Small intestine (tissue), 7 donors: ENCODE results near the gene OTUD7B. TPM values are rescaled to one million over a fixed set of nuclear protein-coding genes. Genes with fewer than 3 reads are reported as not detected.

ENCODE experiments used
- DNase-seq, 2 donors: peaks; one replicate each; pipeline versions ENCODE4 v3.0.0 to v3.0.0-alpha.2; 2013
- FAIRE-seq: peaks from 2 replicates; lab custom pipeline; 2012; peaks lifted over from hg19 to GRCh38; lab: Jason Lieb, UNC
- H3K27ac ChIP-seq, 3 donors: one replicate each; pipeline ENCODE4 v1.5.1; 2013; ENCODE audit warnings: low read length in 2 of 3, mild to moderate bottlenecking in 2 of 3, control low read depth in 1 of 3, inconsistent platforms in 1 of 3, low read depth in 1 of 3, moderate library complexity in 1 of 3
- H3K27me3 ChIP-seq, 3 donors: one replicate each; pipeline ENCODE4 v1.6.1; 2013; ENCODE audit warnings: low read length in 3 of 3, inconsistent platforms in 1 of 3; ENCODE audit not compliant: control insufficient read depth in 3 of 3, insufficient read depth in 3 of 3
- H3K36me3 ChIP-seq, 3 donors: one replicate each; pipeline ENCODE4 v1.6.1; 2013; ENCODE audit warnings: low read length in 3 of 3, inconsistent platforms in 1 of 3, low read depth in 1 of 3, mild to moderate bottlenecking in 1 of 3, moderate library complexity in 1 of 3; ENCODE audit not compliant: control insufficient read depth in 3 of 3, insufficient read depth in 2 of 3
- H3K4me1 ChIP-seq, 3 donors: one replicate each; pipeline ENCODE4 v1.6.1; 2013; ENCODE audit warnings: low read length in 2 of 3, inconsistent platforms in 1 of 3, low read depth in 1 of 3, mild to moderate bottlenecking in 1 of 3, moderate library complexity in 1 of 3; ENCODE audit not compliant: control insufficient read depth in 3 of 3, insufficient read depth in 2 of 3
- H3K4me3 ChIP-seq, 3 donors: one replicate each; pipeline ENCODE4 v1.5.1; 2013; ENCODE audit warnings: low read length in 3 of 3, control low read depth in 1 of 3, inconsistent platforms in 1 of 3, low read depth in 1 of 3, mild to moderate bottlenecking in 1 of 3, moderate library complexity in 1 of 3
- H3K9me3 ChIP-seq, 2 donors: one replicate each; pipeline ENCODE4 v1.6.1; 2013; ENCODE audit warnings: low read depth in 1 of 2, low read length in 1 of 2; ENCODE audit not compliant: control insufficient read depth in 2 of 2, insufficient read depth in 1 of 2
- WGBS, 3 donors: extraction: QIAGEN DNeasy Blood & Tissue Kit; methylation state at CpG; one replicate each; pipeline ENCODE4 v1.1.7; 2013; 5-methylcytosine and 5-hydroxymethylcytosine counted together
- polyA plus RNA-seq, 4 donors: library from polyadenylated mRNA; stranded (reverse) in 3 of 4; unstranded in 1 of 4; fragments of 200-250 nt in 3 of 4; fragments of 120-200 nt in 1 of 4; gene quantifications; one replicate each; pipeline versions ENCODE4 v1.2.1 to v1.2.3, GENCODE V29; 2013
- donor health status: healthy with polysubstance abuse.
- donor health status: control.
- donor health status: control.
- donor health status: Bipolar disorder and iron deficiency.
- donor health status: healthy.

OTUD7B gene
- polyA plus RNA-seq, 4 donors: 5.1 to 16.8 (median 6.2) TPM

DNA sequence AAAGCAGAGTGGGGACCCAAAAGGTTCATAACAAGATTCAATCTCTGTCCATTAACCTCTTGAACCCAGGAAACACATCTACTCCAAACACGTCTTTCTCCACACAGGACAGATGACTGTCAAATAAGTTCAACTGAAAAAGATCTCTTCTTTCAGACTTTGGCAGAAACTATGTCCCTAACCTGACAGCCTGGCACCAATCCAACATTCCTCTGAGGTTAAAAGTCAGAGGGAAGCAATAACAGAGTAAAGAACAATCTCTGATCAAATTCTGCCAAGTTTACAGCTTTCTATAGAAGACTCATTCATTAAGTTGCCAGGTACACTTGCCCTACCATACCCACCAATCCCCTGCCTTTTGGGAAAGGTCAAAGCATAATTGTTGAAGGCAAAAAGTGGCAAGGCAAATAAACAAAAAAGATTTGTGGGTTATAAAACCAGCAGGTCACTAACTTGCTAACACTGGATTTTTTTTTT, 31.9 kb downstream of the OTUD7B start:
- Histone ChIP-seq H3K27ac (peak overlapping the region in 1 of 3 donors; percentile 0), H3K4me3 (no peak overlapping the region), H3K27me3 (no peaks in the 10 kb centered on the region), H3K9me3 (no peaks in the 10 kb centered on the region), H3K36me3 (peaks cover 6 to 31% (median 14%) of the 10 kb centered on the region in 3 donors), H3K4me1 (peaks cover 0 to 12% (median 7%) of the 10 kb centered on the region in 3 donors)
- FAIRE-seq (no peak), DNase-seq (peak; percentile 61 to 78)
- 19 to 48% (median 45%) methylated on average over 1 of the region's 1 CpG for WGBS, 3 donors

GRCh38 chr1:149977345-149977744, 33.2 kb downstream of the OTUD7B start:
- Histone ChIP-seq H3K9me3 (no peaks in the 10 kb centered on the region), H3K27me3 (no peaks in the 10 kb centered on the region), H3K36me3 (peaks cover 6 to 36% (median 18%) of the 10 kb centered on the region in 3 donors), H3K27ac (no peak overlapping the region), H3K4me3 (no peak overlapping the region), H3K4me1 (peaks cover 0 to 12% (median 5%) of the 10 kb centered on the region in 3 donors)
- DNase-seq: no peak
- no peak for FAIRE-seq
- 93 to 95% (median 94%) methylated on average over 3 of the region's 3 CpGs for WGBS, 3 donors

GRCh38 chr1:149972547-149972946, 38.0 kb downstream of the OTUD7B start:
- FAIRE-seq (no peak), DNase-seq (no peak)
- WGBS, 3 donors: 93 to 96% (median 95%) methylated on average over 2 of the region's 2 CpGs
- Histone ChIP-seq H3K9me3 (no peaks in the 10 kb centered on the region), H3K36me3 (peaks cover 10 to 56% (median 24%) of the 10 kb centered on the region in 3 donors), H3K27ac (no peak overlapping the region), H3K27me3 (no peaks in the 10 kb centered on the region), H3K4me3 (no peak overlapping the region), H3K4me1 (no peaks in the 10 kb centered on the region)

DNA sequence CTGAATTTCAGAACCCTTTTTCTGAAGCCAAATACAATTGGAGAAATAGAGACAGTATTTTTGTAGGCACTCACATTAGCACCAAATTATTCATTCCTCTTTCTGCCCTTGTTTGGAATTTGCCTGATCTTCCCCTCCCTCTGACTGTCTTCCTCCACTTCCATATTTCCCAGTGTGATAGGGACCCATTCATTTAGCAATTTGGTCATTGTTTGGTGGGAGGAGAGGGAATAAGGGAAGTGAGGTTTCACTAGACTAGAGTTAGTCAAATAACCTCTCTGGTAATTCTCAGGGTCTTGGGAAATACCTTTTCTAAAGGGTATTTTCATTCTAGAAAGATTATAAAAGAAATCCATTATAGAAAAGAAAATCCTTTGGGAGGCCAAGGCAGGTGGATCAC, 42.9 kb downstream of the OTUD7B start:
- Histone ChIP-seq H3K4me3 (no peak overlapping the region), H3K4me1 (no peaks in the 10 kb centered on the region), H3K27ac (no peak overlapping the region), H3K9me3 (no peaks in the 10 kb centered on the region), H3K36me3 (peaks cover 14 to 46% (median 15%) of the 10 kb centered on the region in 3 donors), H3K27me3 (no peaks in the 10 kb centered on the region)
- DNase-seq (no peak), FAIRE-seq (no peak)

- FAIRE-seq (no peak), DNase-seq (no peak)
- no peaks in the 10 kb centered on the region for H3K27me3 ChIP-seq
- 90 to 92% (median 92%) methylated on average over 3 of the region's 3 CpGs for WGBS, 3 donors
- no peaks in the 10 kb centered on the region for H3K9me3 ChIP-seq
- H3K4me3 ChIP-seq: no peak overlapping the region
- no peaks in the 10 kb centered on the region for H3K4me1 ChIP-seq
- H3K27ac ChIP-seq: no peak overlapping the region
- H3K36me3 ChIP-seq: peaks cover 13 to 46% (median 14%) of the 10 kb centered on the region in 3 donors
Measured at GRCh38 chr1:149967041-149967440, 43.5 kb downstream of the OTUD7B start.

DNA sequence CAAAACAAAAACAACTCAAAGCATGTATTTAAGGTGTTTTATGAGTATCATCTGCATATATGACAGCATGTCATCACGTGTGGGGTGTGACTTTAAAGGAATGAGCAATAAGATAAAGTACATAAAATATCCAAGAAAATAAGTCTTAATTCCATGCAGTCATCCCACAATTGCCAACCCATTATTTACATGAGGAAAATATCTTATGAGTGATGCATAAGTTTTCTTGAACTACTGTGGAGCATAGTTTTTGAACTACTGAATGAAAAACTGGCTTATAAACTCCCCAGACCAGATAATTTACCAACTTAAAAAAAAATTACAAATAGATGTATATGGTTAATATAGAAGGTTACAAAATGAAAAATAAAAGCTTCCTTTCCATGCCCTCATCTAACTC, 44.1 kb downstream of the OTUD7B start:
- Histone ChIP-seq H3K27ac (no peak overlapping the region), H3K4me1 (no peaks in the 10 kb centered on the region), H3K27me3 (no peaks in the 10 kb centered on the region), H3K4me3 (no peak overlapping the region), H3K36me3 (peaks cover 11 to 47% (median 13%) of the 10 kb centered on the region in 3 donors), H3K9me3 (no peaks in the 10 kb centered on the region)
- DNase-seq: no peak
- no peak for FAIRE-seq
- 50 to 82% (median 58%) methylated on average over 1 of the region's 1 CpG for whole genome bisulfite sequencing, 3 donors

GRCh38 chr1:149965440-149965839, 45.1 kb downstream of the OTUD7B start:
- no peaks in the 10 kb centered on the region for H3K27me3 ChIP-seq
- no peak for FAIRE-seq

GRCh38 chr1:149963358-149963757, 47.2 kb downstream of the OTUD7B start:
- no peak for DNase-seq
- Histone ChIP-seq H3K4me1 (no peaks in the 10 kb centered on the region), H3K4me3 (no peak overlapping the region), H3K36me3 (peaks cover 10 to 43% (median 20%) of the 10 kb centered on the region in 3 donors), H3K27ac (no peak overlapping the region), H3K9me3 (peaks cover 0 to 3% of the 10 kb centered on the region in 2 donors), H3K27me3 (no peaks in the 10 kb centered on the region)
- WGBS, 3 donors: 58 to 65% (median 64%) methylated on average over 3 of the region's 3 CpGs
- no peak for FAIRE-seq

More at GRCh38 chr1:149965440-149965839, 45.1 kb downstream of the OTUD7B start:
- no peak overlapping the region for H3K27ac ChIP-seq
- H3K36me3 ChIP-seq: peaks cover 10 to 45% (median 15%) of the 10 kb centered on the region in 3 donors
- 75 to 89% (median 88%) methylated on average over 3 of the region's 3 CpGs for WGBS, 3 donors
- H3K4me3 ChIP-seq: no peak overlapping the region
- H3K4me1 ChIP-seq: no peaks in the 10 kb centered on the region
- no peaks in the 10 kb centered on the region for H3K9me3 ChIP-seq
- peak in 1 of 2 donors; percentile 24 for DNase-seq

DNA sequence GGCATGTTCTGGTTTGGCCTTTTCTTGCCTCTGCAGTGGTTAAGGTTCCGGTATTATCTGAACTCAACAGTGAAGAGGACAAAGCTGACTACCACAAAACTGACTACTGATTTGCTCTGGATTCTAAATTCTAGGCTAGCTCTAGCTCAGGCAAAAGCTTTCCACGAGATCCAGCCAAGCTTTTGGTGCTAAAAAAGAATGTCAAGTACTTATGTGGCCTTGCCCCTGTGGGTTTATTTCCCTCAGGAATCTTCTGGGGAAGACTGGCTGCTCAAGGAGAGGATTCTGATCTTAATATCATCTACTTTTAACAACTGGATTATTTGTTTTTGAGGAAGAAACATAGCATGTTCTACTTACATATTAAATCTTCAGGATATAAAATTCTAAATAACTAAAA, 47.8 kb downstream of the OTUD7B start:
- no peak overlapping the region for H3K4me3 ChIP-seq
- H3K27ac ChIP-seq: peak overlapping the region in 1 of 3 donors; percentile 57
- no peak for FAIRE-seq
- no peak for DNase-seq
- peaks cover 10 to 45% (median 22%) of the 10 kb centered on the region in 3 donors for H3K36me3 ChIP-seq
- H3K27me3 ChIP-seq: no peaks in the 10 kb centered on the region
- 70 to 85% (median 82%) methylated on average over 2 of the region's 2 CpGs for WGBS, 3 donors
- no peaks in the 10 kb centered on the region for H3K4me1 ChIP-seq
- peaks cover 0 to 9% of the 10 kb centered on the region in 2 donors for H3K9me3 ChIP-seq
